PC-3 (cell line): Measurements from ENCODE around the gene USP38.

Source experiments
- CTCF ChIP-seq: fragments of 300-600 bp; sonication (generic); conservative IDR thresholded peaks from 2 replicates; pipeline ENCODE4 v1.5.1; 2017; ENCODE audit warnings: antibody characterized with exemption, low read depth, mild to moderate bottlenecking, low read length
- EZH2 ChIP-seq: fragments of 300-600 bp; sonication (generic); IDR thresholded peaks from one replicate; pipeline ENCODE4 v1.6.1; 2017; ENCODE audit warnings: antibody characterized with exemption, mild to moderate bottlenecking, low read length; ENCODE audit not compliant: unreplicated experiment

- TF ChIP-seq CTCF (peak; percentile 16; the same call in 1 of the 2 replicates), EZH2 (no peak)
Measured at GRCh38 chr4:143184503-143185252, at the start of gene USP38.
